Measurements from ENCODE around the gene ZNF473. TPM values are rescaled to one million over a fixed set of nuclear protein-coding genes. Genes with fewer than 3 reads are reported as not detected.

Gene ZNF473
- total RNA-seq, 1 experiment from 2014 or later = 19.0 TPM

- Histone ChIP-seq H4K91ac (ENCODE audit: insufficient read length, low read depth, low read length) (no peak overlapping the region), H3K27me3 (ENCODE audit: insufficient read depth, low read length) (no peaks in the 10 kb centered on the region), H3K4me2 (ENCODE audit: insufficient read depth, insufficient read length, low read length) (no peak overlapping the region), H4K20me1 (ENCODE audit: control insufficient read depth, insufficient read depth, insufficient read length) (no peaks in the 10 kb centered on the region), H2BK5ac (ENCODE audit: insufficient read length, low read length) (no peak overlapping the region), H3K23me2 (ENCODE audit: insufficient read length, low read depth, low read length, poor library complexity, severe bottlenecking) (no peaks in the 10 kb centered on the region), H2AK5ac (ENCODE audit: insufficient read length, low read length) (no peak overlapping the region), H3K9ac (ENCODE audit: extremely low read depth, insufficient read length, low read length) (no peak overlapping the region), H3K9me3 (ENCODE audit: control insufficient read depth, low read depth, low read length) (peaks cover 69% of the 10 kb centered on the region), H4K8ac (replicated peaks; ENCODE audit: insufficient read length, low read depth, low read length) (no peak overlapping the region), H2BK120ac (ENCODE audit: low read depth, low read length, poor library complexity, severe bottlenecking) (no peak overlapping the region), H3K14ac (ENCODE audit: insufficient read depth, low read length) (no peak overlapping the region), H3K79me1 (ENCODE audit: insufficient read depth, low read depth, low read length, poor library complexity, severe bottlenecking) (no peaks in the 10 kb centered on the region), H2BK12ac (ENCODE audit: insufficient read length, low read depth, low read length) (no peak overlapping the region), H3T11ph (ENCODE audit: low read length) (no peak overlapping the region), H3K4me1 (ENCODE audit: insufficient read depth, low read length) (no peaks in the 10 kb centered on the region), H2BK20ac (ENCODE audit: low read depth, low read length, poor library complexity, severe bottlenecking) (no peak overlapping the region), H2AFZ (ENCODE audit: low read length) (no peak overlapping the region), H4K5ac (ENCODE audit: insufficient read length, low read depth, low read length) (no peak overlapping the region), H3K18ac (ENCODE audit: insufficient read length, low read depth, low read length) (no peak overlapping the region), H3K4ac (ENCODE audit: low read depth, low read length) (no peak overlapping the region), H3K27ac (ENCODE audit: insufficient read length, low read depth, low read length) (no peak overlapping the region), H3K79me2 (ENCODE audit: insufficient read depth, low read length) (no peaks in the 10 kb centered on the region), H3K23ac (ENCODE audit: insufficient read length, low read depth, low read length) (no peak overlapping the region), H2BK15ac (ENCODE audit: low read depth, low read length) (no peak overlapping the region), H3K56ac (ENCODE audit: insufficient read length, low read depth, low read length) (no peak overlapping the region)
- H3K27me3 Mint-ChIP-seq (ENCODE audit: low read depth) = peaks cover 6% of the 10 kb centered on the region
- H3K36me3 Mint-ChIP-seq (ENCODE audit: insufficient read depth in 1 of 3, low read depth in 3 of 3) = peaks cover 85 to 89% (median 88%) of the 10 kb centered on the region in 3 experiments
- DNase-seq = no peak
- H3K9me3 Mint-ChIP-seq = peaks cover 70% of the 10 kb centered on the region in 2 experiments
- no peaks in the 10 kb centered on the region for H3K4me1 Mint-ChIP-seq
- no peak for TF ChIP-seq CTCF (conservative IDR thresholded peaks at IDR 0.05)
- H3K27ac Mint-ChIP-seq = no peak overlapping the region
- no CpG with 5 or more reads among the region's 7 CpGs for WGBS (ENCODE audit: extremely low coverage, insufficient read length, low lambda C conversion rate)
- H3K4me3 Mint-ChIP-seq = no peak overlapping the region
Measured at GRCh38 chr19:50044922-50045321, 19.1 kb downstream of the ZNF473 start.
